Measurements from ENCODE around the gene AP1M1.
"Not testable (repeated sequence)": the region's sequence is repeated elsewhere in the genome, so short reads cannot be mapped to it uniquely, and the experiment has no call there.

The AP1M1 gene

GRCh38 chr19:16161840-16162239 lies 35.9 kb upstream of the AP1M1 start:
- no peaks in the 10 kb centered on the region for H3K36me3 ChIP-seq (ENCODE audit: insufficient read depth, low read length)
- H3K79me2 ChIP-seq (ENCODE audit: control insufficient read depth, insufficient read depth, low read length, unreplicated experiment), result no peaks in the 10 kb centered on the region
- H3K27ac ChIP-seq (ENCODE audit: low read depth, low read length), result peak overlapping the region; percentile 92
- H2AFZ ChIP-seq (ENCODE audit: low read length, unreplicated experiment), result no peak overlapping the region
- H3K27me3 ChIP-seq (ENCODE audit: insufficient read depth, low read length), result no peaks in the 10 kb centered on the region
- peaks cover 10% of the 10 kb centered on the region for H3K4me1 ChIP-seq (ENCODE audit: control insufficient read depth, insufficient read depth, low read length, unreplicated experiment)
- H3K4me3 ChIP-seq (ENCODE audit: low read depth, low read length), result no peak overlapping the region

GRCh38 chr19:16164222-16164890 lies 33.4 kb upstream of the AP1M1 start:
- Histone ChIP-seq H2AFZ (ENCODE audit: low read length, unreplicated experiment) (no peak overlapping the region), H3K36me3 (ENCODE audit: insufficient read depth, low read length) (no peaks in the 10 kb centered on the region), H3K79me2 (ENCODE audit: control insufficient read depth, insufficient read depth, low read length, unreplicated experiment) (no peaks in the 10 kb centered on the region), H3K27ac (ENCODE audit: low read depth, low read length) (no peak overlapping the region), H3K27me3 (ENCODE audit: insufficient read depth, low read length) (no peaks in the 10 kb centered on the region), H3K4me3 (ENCODE audit: low read depth, low read length) (no peak overlapping the region), H3K4me1 (ENCODE audit: control insufficient read depth, insufficient read depth, low read length, unreplicated experiment) (peaks cover 10% of the 10 kb centered on the region)

- Histone ChIP-seq H2AFZ (ENCODE audit: low read length, unreplicated experiment) (no peak overlapping the region), H3K4me1 (ENCODE audit: control insufficient read depth, insufficient read depth, low read length, unreplicated experiment) (peaks cover under 1% of the 10 kb centered on the region), H3K79me2 (ENCODE audit: control insufficient read depth, insufficient read depth, low read length, unreplicated experiment) (no peaks in the 10 kb centered on the region)
Measured at GRCh38 chr19:16166417-16166816, 31.3 kb upstream of the AP1M1 start.

GRCh38 chr19:16167055-16167454 lies 30.7 kb upstream of the AP1M1 start:
- Histone ChIP-seq H3K79me2 (ENCODE audit: control insufficient read depth, insufficient read depth, low read length, unreplicated experiment) (no peaks in the 10 kb centered on the region), H3K27ac (ENCODE audit: low read depth, low read length) (no peak overlapping the region), H3K27me3 (ENCODE audit: insufficient read depth, low read length) (no peaks in the 10 kb centered on the region), H2AFZ (ENCODE audit: low read length, unreplicated experiment) (no peak overlapping the region), H3K4me3 (ENCODE audit: low read depth, low read length) (no peak overlapping the region), H3K4me1 (ENCODE audit: control insufficient read depth, insufficient read depth, low read length, unreplicated experiment) (no peaks in the 10 kb centered on the region), H3K36me3 (ENCODE audit: insufficient read depth, low read length) (no peaks in the 10 kb centered on the region)

More at GRCh38 chr19:16166417-16166816, 31.3 kb upstream of the AP1M1 start:
- Histone ChIP-seq H3K36me3 (ENCODE audit: insufficient read depth, low read length) (no peaks in the 10 kb centered on the region), H3K27me3 (ENCODE audit: insufficient read depth, low read length) (no peaks in the 10 kb centered on the region), H3K27ac (ENCODE audit: low read depth, low read length) (no peak overlapping the region), H3K4me3 (ENCODE audit: low read depth, low read length) (no peak overlapping the region)

- Histone ChIP-seq H2AFZ (ENCODE audit: low read length, unreplicated experiment) (no peak overlapping the region), H3K27ac (ENCODE audit: low read depth, low read length) (no peak overlapping the region), H3K36me3 (ENCODE audit: insufficient read depth, low read length) (no peaks in the 10 kb centered on the region), H3K4me1 (ENCODE audit: control insufficient read depth, insufficient read depth, low read length, unreplicated experiment) (no peaks in the 10 kb centered on the region), H3K27me3 (ENCODE audit: insufficient read depth, low read length) (no peaks in the 10 kb centered on the region), H3K4me3 (ENCODE audit: low read depth, low read length) (no peak overlapping the region), H3K79me2 (ENCODE audit: control insufficient read depth, insufficient read depth, low read length, unreplicated experiment) (no peaks in the 10 kb centered on the region)
Measured at GRCh38 chr19:16168465-16169081, 29.1 kb upstream of the AP1M1 start.

GRCh38 chr19:16170134-16170533 lies 27.6 kb upstream of the AP1M1 start:
- H2AFZ ChIP-seq (ENCODE audit: low read length, unreplicated experiment), result no peak overlapping the region
- H3K79me2 ChIP-seq (ENCODE audit: control insufficient read depth, insufficient read depth, low read length, unreplicated experiment), result no peaks in the 10 kb centered on the region
- H3K36me3 ChIP-seq (ENCODE audit: insufficient read depth, low read length), result no peaks in the 10 kb centered on the region
- no peak overlapping the region for H3K27ac ChIP-seq (ENCODE audit: low read depth, low read length)
- H3K4me1 ChIP-seq (ENCODE audit: control insufficient read depth, insufficient read depth, low read length, unreplicated experiment), result no peaks in the 10 kb centered on the region
- H3K4me3 ChIP-seq (ENCODE audit: low read depth, low read length), result no peak overlapping the region
- H3K27me3 ChIP-seq (ENCODE audit: insufficient read depth, low read length), result no peaks in the 10 kb centered on the region

- Histone ChIP-seq H2AFZ (ENCODE audit: low read length, unreplicated experiment) (no peak overlapping the region), H3K4me1 (ENCODE audit: control insufficient read depth, insufficient read depth, low read length, unreplicated experiment) (peaks cover 5% of the 10 kb centered on the region), H3K27ac (ENCODE audit: low read depth, low read length) (no peak overlapping the region), H3K36me3 (ENCODE audit: insufficient read depth, low read length) (no peaks in the 10 kb centered on the region), H3K27me3 (ENCODE audit: insufficient read depth, low read length) (no peaks in the 10 kb centered on the region), H3K4me3 (ENCODE audit: low read depth, low read length) (no peak overlapping the region), H3K79me2 (ENCODE audit: control insufficient read depth, insufficient read depth, low read length, unreplicated experiment) (no peaks in the 10 kb centered on the region)
Measured at GRCh38 chr19:16175954-16176353, 21.8 kb upstream of the AP1M1 start.

- not testable (repeated sequence) for H3K27ac ChIP-seq (ENCODE audit: low read depth, low read length); H3K36me3 ChIP-seq (ENCODE audit: insufficient read depth, low read length); H3K79me2 ChIP-seq (ENCODE audit: control insufficient read depth, insufficient read depth, low read length, unreplicated experiment); H3K27me3 ChIP-seq (ENCODE audit: insufficient read depth, low read length); H2AFZ ChIP-seq (ENCODE audit: low read length, unreplicated experiment); H3K4me3 ChIP-seq (ENCODE audit: low read depth, low read length); H3K4me1 ChIP-seq (ENCODE audit: control insufficient read depth, insufficient read depth, low read length, unreplicated experiment)
Measured at GRCh38 chr19:16178866-16179265, 18.8 kb upstream of the AP1M1 start.

- H3K4me3 ChIP-seq (ENCODE audit: low read depth, low read length), result no peak overlapping the region
- no peak overlapping the region for H3K27ac ChIP-seq (ENCODE audit: low read depth, low read length)
- peaks cover 6% of the 10 kb centered on the region for H3K4me1 ChIP-seq (ENCODE audit: control insufficient read depth, insufficient read depth, low read length, unreplicated experiment)
- H3K36me3 ChIP-seq (ENCODE audit: insufficient read depth, low read length), result no peaks in the 10 kb centered on the region
- H3K79me2 ChIP-seq (ENCODE audit: control insufficient read depth, insufficient read depth, low read length, unreplicated experiment), result peaks cover 3% of the 10 kb centered on the region
- H3K27me3 ChIP-seq (ENCODE audit: insufficient read depth, low read length), result no peaks in the 10 kb centered on the region
- H2AFZ ChIP-seq (ENCODE audit: low read length, unreplicated experiment), result no peak overlapping the region
Measured at GRCh38 chr19:16180611-16181010, 17.1 kb upstream of the AP1M1 start.

GRCh38 chr19:16184665-16185122 lies 13.0 kb upstream of the AP1M1 start:
- peaks cover 26% of the 10 kb centered on the region for H3K79me2 ChIP-seq (ENCODE audit: control insufficient read depth, insufficient read depth, low read length, unreplicated experiment)
- peak overlapping the region; percentile 92 for H3K4me3 ChIP-seq (ENCODE audit: low read depth, low read length)
- H3K27me3 ChIP-seq (ENCODE audit: insufficient read depth, low read length), result no peaks in the 10 kb centered on the region
- H3K36me3 ChIP-seq (ENCODE audit: insufficient read depth, low read length), result 0 out of 2 replicates have a peak, but pooled peaks cover 5% of the 10 kb centered on the region
- H3K27ac ChIP-seq (ENCODE audit: low read depth, low read length), result no peak overlapping the region
- no peak overlapping the region for H2AFZ ChIP-seq (ENCODE audit: low read length, unreplicated experiment)
- peaks cover 6% of the 10 kb centered on the region for H3K4me1 ChIP-seq (ENCODE audit: control insufficient read depth, insufficient read depth, low read length, unreplicated experiment)
